AML-193 (cell line): Measurements from ENCODE around the gene ACSM3.
A peak's percentile ranks its signal among the peaks of the same experiment; 100 is the strongest.
"Not testable (repeated sequence)": the region's sequence is repeated elsewhere in the genome, so short reads cannot be mapped to it uniquely, and the experiment has no call there.

Experiments used
- DNase-seq, 2 experiments: peaks; one replicate each; lab custom pipeline; 2025; lab: John Stamatoyannopoulos, UW

The ACSM3 gene, protein sequence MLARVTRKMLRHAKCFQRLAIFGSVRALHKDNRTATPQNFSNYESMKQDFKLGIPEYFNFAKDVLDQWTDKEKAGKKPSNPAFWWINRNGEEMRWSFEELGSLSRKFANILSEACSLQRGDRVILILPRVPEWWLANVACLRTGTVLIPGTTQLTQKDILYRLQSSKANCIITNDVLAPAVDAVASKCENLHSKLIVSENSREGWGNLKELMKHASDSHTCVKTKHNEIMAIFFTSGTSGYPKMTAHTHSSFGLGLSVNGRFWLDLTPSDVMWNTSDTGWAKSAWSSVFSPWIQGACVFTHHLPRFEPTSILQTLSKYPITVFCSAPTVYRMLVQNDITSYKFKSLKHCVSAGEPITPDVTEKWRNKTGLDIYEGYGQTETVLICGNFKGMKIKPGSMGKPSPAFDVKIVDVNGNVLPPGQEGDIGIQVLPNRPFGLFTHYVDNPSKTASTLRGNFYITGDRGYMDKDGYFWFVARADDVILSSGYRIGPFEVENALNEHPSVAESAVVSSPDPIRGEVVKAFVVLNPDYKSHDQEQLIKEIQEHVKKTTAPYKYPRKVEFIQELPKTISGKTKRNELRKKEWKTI

GRCh38 chr16:20763461-20764232 is at the start of gene ACSM3:
Gene ACSM3, plus strand, starts transcription at chr16:20764014. Its CDS starts 6,021 bp downstream, at chr16:20770035.
- DNase-seq, result peak; percentile 87 to 93

DNA sequence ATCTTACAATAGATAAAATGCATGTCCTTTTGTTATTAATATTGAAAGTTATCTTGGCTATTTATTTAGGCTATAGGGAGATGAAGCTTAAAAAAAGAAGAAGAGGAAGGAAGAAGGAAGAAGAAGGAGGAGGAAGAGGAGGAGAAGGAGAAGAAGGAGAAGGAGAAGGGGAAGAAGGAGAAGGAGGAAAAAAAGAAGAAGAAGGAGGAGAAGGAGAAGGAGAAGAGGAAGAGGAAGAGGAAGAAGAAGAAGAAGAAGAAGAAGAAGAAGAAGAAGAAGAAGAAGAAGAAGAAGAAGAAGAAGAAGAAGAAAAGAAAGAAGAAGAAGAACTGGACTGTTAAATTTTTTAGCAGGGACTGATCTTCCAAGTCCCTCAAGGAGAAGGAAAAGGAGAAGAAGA is 46.1 kb upstream of the ACSM3 start:
- not testable (repeated sequence) for DNase-seq

- no peak for DNase-seq
Observed at GRCh38 chr16:20720251-20720650, 43.6 kb upstream of the ACSM3 start.

DNA sequence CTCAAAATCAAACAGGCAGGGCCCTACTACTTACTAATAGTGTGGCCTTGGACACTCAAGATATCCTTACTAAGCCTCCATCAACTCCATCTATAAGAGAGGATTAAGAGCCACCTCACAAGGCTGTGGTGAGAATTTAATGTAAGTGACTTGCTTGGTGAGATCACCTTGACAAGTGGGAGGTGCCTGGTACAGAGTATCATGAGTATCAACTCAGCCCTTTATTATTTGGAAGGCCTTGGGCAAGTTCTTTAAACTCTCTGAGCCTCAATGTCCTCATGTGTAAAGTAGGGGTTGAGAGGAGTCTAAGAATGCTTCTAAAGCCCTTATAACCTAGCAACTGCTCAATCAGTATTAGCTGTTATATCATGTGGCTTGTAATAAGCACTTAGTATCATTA is 37.2 kb upstream of the ACSM3 start:
- DNase-seq, result no peak

DNA sequence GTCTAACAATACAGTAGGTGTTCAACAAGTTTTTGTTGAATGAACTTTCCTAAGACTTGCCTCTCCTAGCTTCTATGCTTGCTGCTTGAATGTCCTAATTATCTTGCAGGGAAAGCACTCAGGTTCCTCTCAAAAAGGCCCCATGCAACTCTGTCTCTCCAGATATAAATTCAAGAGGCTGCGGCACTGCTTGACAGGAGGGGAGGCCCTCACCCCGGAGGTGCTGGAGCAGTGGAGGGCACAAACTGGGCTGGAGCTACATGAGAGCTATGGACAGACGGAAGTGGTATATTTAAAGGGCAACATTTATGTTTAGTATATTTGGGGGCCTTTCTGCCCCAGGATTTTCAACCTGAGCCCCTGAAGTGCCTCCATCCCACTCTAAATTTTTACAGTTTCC is 36.6 kb upstream of the ACSM3 start:
- no peak for DNase-seq

DNA sequence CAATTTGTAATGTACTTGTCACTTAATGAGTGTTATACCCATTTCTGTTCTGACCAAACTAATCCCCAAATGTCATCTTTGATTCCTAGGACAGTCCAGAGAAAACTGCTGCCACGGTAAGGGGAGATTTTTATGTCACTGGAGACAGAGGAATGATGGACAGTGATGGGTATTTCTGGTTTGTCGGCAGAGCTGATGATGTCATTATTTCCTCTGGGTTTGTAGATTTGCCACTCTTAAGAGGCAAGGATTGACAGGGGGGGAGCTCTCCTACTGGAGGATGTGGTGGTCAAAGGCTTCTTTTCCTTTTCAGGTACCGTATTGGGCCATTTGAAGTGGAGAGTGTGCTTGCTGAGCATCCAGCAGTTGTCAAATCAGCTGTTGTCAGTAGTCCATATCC is 34.7 kb upstream of the ACSM3 start:
- no peak for DNase-seq

DNA sequence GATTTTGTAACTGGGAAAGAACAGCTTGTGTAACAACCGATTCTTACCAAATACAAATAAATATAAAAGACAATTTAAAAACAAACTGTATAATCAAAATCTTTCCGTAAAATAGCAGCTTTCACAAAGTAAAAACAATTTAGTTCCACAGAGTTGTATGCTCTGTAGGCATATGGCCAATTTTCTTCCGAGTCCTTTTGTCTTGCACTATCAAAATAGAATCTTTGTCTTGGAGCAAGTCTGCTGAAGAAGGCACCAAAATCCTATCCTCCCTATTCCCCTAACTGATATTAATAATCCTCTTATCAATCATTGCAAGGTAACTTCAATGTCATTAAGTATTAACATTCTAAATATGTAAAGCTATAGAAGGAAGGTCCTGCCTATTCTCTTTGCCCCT is 29.8 kb upstream of the ACSM3 start:
- no peak for DNase-seq

DNA sequence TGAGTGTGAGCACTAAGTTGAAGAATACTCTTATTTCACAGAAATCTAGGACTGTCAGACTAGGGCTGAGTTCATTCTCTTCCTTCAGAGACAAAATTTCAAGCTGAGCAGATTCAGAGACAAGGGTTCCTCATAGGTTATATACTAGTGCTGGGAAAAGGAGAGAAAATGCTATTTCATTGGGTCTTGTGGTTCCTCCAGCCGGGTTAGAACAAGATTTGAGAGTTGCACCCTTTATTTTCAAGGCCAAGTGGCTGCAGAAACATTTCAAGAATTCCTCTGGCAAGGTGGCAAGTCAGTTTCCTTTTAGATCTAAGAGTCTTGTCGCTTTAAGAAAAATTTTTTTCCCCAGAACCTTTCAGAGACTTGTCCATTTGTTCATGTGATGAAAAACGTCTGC is 29.0 kb upstream of the ACSM3 start:
- no peak for DNase-seq

- DNase-seq, result no peak
Observed at GRCh38 chr16:20735490-20735889, 28.3 kb upstream of the ACSM3 start.

GRCh38 chr16:20740007-20740883 is 23.6 kb upstream of the ACSM3 start:
- peak; percentile 31 to 59 for DNase-seq

DNA sequence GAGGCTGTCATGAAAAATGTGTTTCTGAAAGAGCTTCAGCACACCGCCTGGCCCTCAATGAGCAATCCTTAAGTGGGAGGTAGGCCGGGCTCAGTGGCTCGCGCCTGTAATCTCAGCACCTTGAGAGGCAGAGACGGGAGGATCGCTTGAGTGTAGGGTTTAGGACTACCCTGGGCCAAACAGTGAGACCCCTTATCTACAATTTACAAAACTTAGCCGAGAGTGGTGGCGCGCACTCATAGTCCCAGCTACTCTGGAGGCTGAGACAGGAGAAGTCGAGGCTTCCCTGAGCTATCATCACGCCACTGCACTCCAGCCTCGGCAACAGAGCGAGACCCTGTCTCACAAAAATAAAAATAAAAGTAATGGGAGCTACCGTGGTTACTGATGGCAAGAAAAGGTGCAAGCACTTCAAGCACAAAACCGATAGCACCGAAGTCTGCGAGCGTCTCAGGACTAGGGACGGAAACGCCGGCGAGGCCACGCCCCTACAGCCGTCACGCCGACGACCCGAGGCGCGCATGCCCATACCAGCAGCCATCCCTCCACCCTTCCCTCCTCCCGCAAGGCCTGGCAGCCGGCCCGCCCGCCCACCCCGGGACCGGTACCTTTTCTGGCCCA is 22.8 kb upstream of the ACSM3 start:
- DNase-seq, result peak; percentile 45 to 64

- DNase-seq, result peak; percentile 85 to 89
Observed at GRCh38 chr16:20741554-20742285, 22.1 kb upstream of the ACSM3 start, which contains the start of gene THUMPD1. Gene THUMPD1, minus strand, starts transcription at chr16:20741818. Its CDS starts 79 bp downstream, at chr16:20741739.

GRCh38 chr16:20743591-20743990 is 20.2 kb upstream of the ACSM3 start:
- no peak for DNase-seq

DNA sequence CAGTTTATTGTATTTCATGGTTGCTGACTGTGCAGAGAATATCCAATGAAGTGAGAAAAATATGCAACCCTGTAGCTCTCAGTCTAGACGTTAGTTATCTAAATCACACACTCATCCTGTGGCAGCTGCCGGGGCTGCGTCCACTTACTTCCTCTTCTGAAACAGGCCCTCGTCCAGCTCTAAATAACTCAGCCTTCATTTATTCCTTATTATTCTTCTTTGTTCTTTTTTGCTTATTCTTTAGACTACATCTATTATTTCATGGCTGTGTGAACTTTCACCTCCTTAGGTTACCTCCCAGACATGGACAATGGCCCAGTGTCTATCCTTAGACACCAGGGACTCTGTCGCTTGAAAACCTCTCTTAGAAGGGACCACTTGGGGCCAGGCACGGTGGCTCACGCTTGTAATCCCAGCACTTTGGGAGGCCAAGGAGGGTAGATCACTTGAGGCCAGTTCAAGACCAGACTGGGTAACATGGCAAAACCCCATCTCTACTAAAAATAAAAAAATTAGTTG is 18.8 kb upstream of the ACSM3 start:
- peak; percentile 49 to 67 for DNase-seq

GRCh38 chr16:20746461-20746860 is 17.4 kb upstream of the ACSM3 start:
- no peak for DNase-seq

GRCh38 chr16:20747030-20747816 is 16.6 kb upstream of the ACSM3 start:
- no peak for DNase-seq

- DNase-seq, result no peak
Observed at GRCh38 chr16:20749474-20749873, 14.3 kb upstream of the ACSM3 start.

GRCh38 chr16:20750558-20750957 is 13.3 kb upstream of the ACSM3 start:
- DNase-seq, result no peak

- DNase-seq, result no peak
Observed at GRCh38 chr16:20753727-20754126, 10.1 kb upstream of the ACSM3 start.

- DNase-seq, result no peak
Observed at GRCh38 chr16:20755238-20755637, 8.6 kb upstream of the ACSM3 start.
